ENCODE results near the gene SHROOM1. TPM values are rescaled to one million over a fixed set of nuclear protein-coding genes. Genes with fewer than 3 reads are reported as not detected.

SHROOM1 gene
- total and polyA plus RNA-seq, 9 of the 15 experiments (the other 6 are each of a cell fraction or from before 2014, with no cell fraction given): 0.44 to 26.5 (median 11.9) TPM

- DNase-seq (ENCODE audit: extremely low read depth in 1 of 4, low spot score in 3 of 4) (no peak), FAIRE-seq (no peak), ATAC-seq (no peak)
- TF ChIP-seq SRSF9 (IDR thresholded peaks at IDR 0.05; ENCODE audit: borderline replicate concordance, low read depth, low read length): no peak
- no peak for TF ChIP-seq SPI1 (IDR thresholded peaks at IDR 0.05; ENCODE audit: borderline replicate concordance, low read depth, low read length)
- Histone ChIP-seq H3K9me3 (replicated peaks; ENCODE audit: control insufficient read depth, insufficient read depth, low read depth, low read length) (no peaks in the 10 kb centered on the region), H3K9me1 (ENCODE audit: control insufficient read depth, insufficient read depth, low read length) (no peaks in the 10 kb centered on the region), H4K20me1 (replicated peaks; ENCODE audit: control insufficient read depth, insufficient read depth, low read length) (no peaks in the 10 kb centered on the region), H3K4me1 (replicated peaks in 1 of 2; ENCODE audit: control insufficient read depth in 2 of 2, insufficient read depth in 2 of 2, low read length in 2 of 2) (peaks cover 3 to 10% of the 10 kb centered on the region in 2 experiments; a peak in 4 of 5 replicates), H3K27ac (ENCODE audit: extremely low read depth, low read depth, low read length) (no peak overlapping the region), H3K4me2 (ENCODE audit: insufficient read depth, low read length) (no peak overlapping the region), H3K4me3 (no peak overlapping the region), H3K79me2 (ENCODE audit: control insufficient read depth, insufficient read depth, low read length) (no peaks in the 10 kb centered on the region), H3K9ac (ENCODE audit: insufficient read depth in 1 of 2, low read depth in 2 of 2, low read length in 2 of 2) (no peak overlapping the region), H3K36me3 (ENCODE audit: control insufficient read depth, insufficient read depth, low read length) (no peaks in the 10 kb centered on the region), H2AFZ (ENCODE audit: low read depth, low read length) (no peak overlapping the region), H3K27me3 (ENCODE audit: control insufficient read depth in 2 of 2, insufficient read depth in 2 of 2, low read length in 2 of 2) (no peaks in the 10 kb centered on the region)
- WGBS (ENCODE audit: insufficient coverage, low coverage, missing lambda C conversion rate): 81% methylated on average over 17 of the region's 18 CpGs
- intact Hi-C loops (cut with micrococcal nuclease) (no loop called here), in situ Hi-C loops (cut with MboI) (no loop called here)
- POLR2A ChIA-PET: interaction anchor here (0.8 to 2.0 kb wide), 5 partner anchors 8 to 54 kb away, joined by 3 to 6 read pairs (median 3); partner anchors contain the start of genes GDF9 and UQCRQ
- CTCF ChIA-PET (ENCODE audit: low intra/inter-chr PET ratio): interaction anchor here (0.6 kb wide), 1 partner anchor 134 kb away, joined by 3 read pairs; no protein-coding TSS in a partner anchor
- BruUV-seq (replicated peaks): no TSS peak
These were observed 18.2 kb downstream of the SHROOM1 start for GRCh38 chr5:132812123-132812765.

DNA sequence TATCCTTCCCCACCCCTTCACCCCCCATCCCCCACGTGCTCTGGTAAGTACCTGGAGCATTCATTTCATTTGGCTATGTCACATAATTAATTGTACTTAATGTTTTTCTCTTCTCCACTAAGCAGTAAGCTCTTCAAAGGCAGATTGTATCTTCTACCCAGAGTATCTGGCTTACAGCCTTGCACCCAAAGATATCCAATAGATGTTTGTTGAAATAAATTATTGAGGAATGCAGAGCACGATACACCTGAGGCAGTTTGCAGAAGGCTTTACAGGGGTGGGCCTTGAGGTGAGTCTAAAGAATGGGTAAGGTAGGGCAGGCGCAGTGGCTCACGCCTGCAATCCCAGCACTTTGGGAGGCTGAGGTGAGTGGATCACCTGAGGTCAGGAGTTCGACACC, 19.8 kb downstream of the SHROOM1 start:
- no peak for FAIRE-seq
- no peak overlapping the region for H3K4me3 ChIP-seq
- ChIA-PET POLR2A (interaction anchor here (0.7 to 2.0 kb wide), 6 partner anchors 9 to 56 kb away, joined by 3 to 6 read pairs (median 3); no protein-coding TSS in a partner anchor), CTCF (ENCODE audit: low intra/inter-chr PET ratio) (no interaction called here)
- no peak overlapping the region for H3K9ac ChIP-seq (ENCODE audit: insufficient read depth in 1 of 2, low read depth in 2 of 2, low read length in 2 of 2)
- H2AFZ ChIP-seq (ENCODE audit: low read depth, low read length): no peak overlapping the region
- DNase-seq (ENCODE audit: extremely low read depth in 1 of 4, low spot score in 3 of 4): no peak
- H3K4me2 ChIP-seq (ENCODE audit: insufficient read depth, low read length): no peak overlapping the region
- no peaks in the 10 kb centered on the region for H3K27me3 ChIP-seq (ENCODE audit: control insufficient read depth in 2 of 2, insufficient read depth in 2 of 2, low read length in 2 of 2)
- H3K9me3 ChIP-seq (replicated peaks; ENCODE audit: control insufficient read depth, insufficient read depth, low read depth, low read length): no peaks in the 10 kb centered on the region
- ATAC-seq: no peak
- no peak for TF ChIP-seq CHCHD3 (CRISPR knock-in tag; IDR thresholded peaks at IDR 0.05)
- no peak for TF ChIP-seq GABPB1 (CRISPR knock-in tag; IDR thresholded peaks at IDR 0.05)
- H3K9me1 ChIP-seq (ENCODE audit: control insufficient read depth, insufficient read depth, low read length): no peaks in the 10 kb centered on the region
- peaks cover 7 to 14% of the 10 kb centered on the region in 2 experiments; a peak in 4 of 5 replicates for H3K4me1 ChIP-seq (replicated peaks in 1 of 2; ENCODE audit: control insufficient read depth in 2 of 2, insufficient read depth in 2 of 2, low read length in 2 of 2)
- no TSS peak for BruUV-seq (replicated peaks)
- intact Hi-C loops (cut with micrococcal nuclease) (no loop called here), in situ Hi-C loops (cut with MboI) (no loop called here)
- H3K79me2 ChIP-seq (ENCODE audit: control insufficient read depth, insufficient read depth, low read length): no peaks in the 10 kb centered on the region
- no peaks in the 10 kb centered on the region for H3K36me3 ChIP-seq (ENCODE audit: control insufficient read depth, insufficient read depth, low read length)
- 78% methylated on average over 4 of the region's 5 CpGs for WGBS (ENCODE audit: insufficient coverage, low coverage, missing lambda C conversion rate)
- no peaks in the 10 kb centered on the region for H4K20me1 ChIP-seq (replicated peaks; ENCODE audit: control insufficient read depth, insufficient read depth, low read length)
- H3K27ac ChIP-seq (ENCODE audit: extremely low read depth, low read depth, low read length): no peak overlapping the region

Data from K562 (cell line).